Measurements from ENCODE around the gene ATG16L2. TPM values are rescaled to one million over a fixed set of nuclear protein-coding genes. Genes with fewer than 3 reads are reported as not detected.
"Not testable (repeated sequence)": the region's sequence is repeated elsewhere in the genome, so short reads cannot be mapped to it uniquely, and the experiment has no call there.

The ATG16L2 gene
- total RNA-seq, 4 donors from 2014 or later: 21.7 to 46.5 (median 26.4) TPM

DNA sequence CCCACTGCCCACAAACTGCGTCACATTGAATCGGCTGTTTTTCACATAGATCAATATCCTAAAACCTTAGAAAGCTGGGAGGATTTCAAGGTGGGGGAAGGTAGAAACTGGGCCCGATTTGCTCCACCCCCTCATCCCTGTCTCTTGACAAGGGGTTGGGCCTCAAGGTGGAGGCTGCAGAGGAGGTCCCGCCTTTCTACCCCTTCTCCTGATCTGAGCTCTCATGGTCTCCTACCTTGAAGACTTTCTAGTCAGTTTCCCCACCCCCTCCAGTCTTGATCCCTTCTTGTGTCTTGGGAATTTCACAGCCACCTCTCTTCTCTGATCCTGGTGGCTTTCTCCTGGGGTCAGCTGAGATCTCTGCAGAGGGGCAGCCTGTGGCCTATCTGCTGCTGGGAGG is 15.8 kb upstream of the ATG16L2 start:
- intact Hi-C loops (cut with DNase I): no loop called here
- WGBS, 2 donors: 69 to 81% methylated on average over 2 to 3 of the region's 4 CpGs
- no peak overlapping the region for H3K4me3 ChIP-seq

DNA sequence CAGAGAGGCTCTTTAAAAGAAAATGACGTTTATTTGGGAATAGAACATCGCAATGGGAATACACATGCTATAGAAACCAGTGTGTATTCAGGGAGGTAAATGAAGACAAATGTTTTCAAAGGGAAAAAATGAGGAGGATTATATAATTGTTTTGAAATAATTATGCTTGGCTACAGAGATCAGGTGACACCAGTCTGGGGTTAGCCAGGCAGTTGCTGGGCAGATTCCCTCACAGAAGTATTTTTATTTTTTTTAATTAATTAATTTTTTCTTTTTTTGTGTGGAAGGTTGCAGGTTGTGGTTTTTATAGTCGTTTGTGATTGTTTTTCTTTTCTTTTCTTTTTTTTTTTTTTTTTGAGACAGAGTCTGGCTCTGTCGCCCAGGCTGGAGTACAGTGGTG is 14.8 kb upstream of the ATG16L2 start:
- peaks cover 4 to 5% (median 4%) of the 10 kb centered on the region in 3 donors for H3K4me1 ChIP-seq
- no peaks in the 10 kb centered on the region for H3K9me3 ChIP-seq
- no peak overlapping the region for H3K27ac ChIP-seq
- DNase-seq: no peak
- no peaks in the 10 kb centered on the region for H3K36me3 ChIP-seq
- no peak for TF ChIP-seq CTCF (IDR thresholded peaks at IDR 0.05)
- TF ChIP-seq POLR2A (IDR thresholded peaks at IDR 0.05): no peak
- intact Hi-C loops (cut with DNase I): no loop called here
- WGBS, 2 donors: 38 to 58% methylated on average over 3 to 4 of the region's 4 CpGs
- no peaks in the 10 kb centered on the region for H3K27me3 ChIP-seq
- no peak overlapping the region for H3K4me3 ChIP-seq

More for the DNA sequence above, 15.8 kb upstream of the ATG16L2 start:
- Histone ChIP-seq H3K9me3 (no peaks in the 10 kb centered on the region), H3K27ac (no peak overlapping the region), H3K27me3 (no peaks in the 10 kb centered on the region), H3K36me3 (no peaks in the 10 kb centered on the region), H3K4me1 (peaks cover 9 to 10% (median 10%) of the 10 kb centered on the region in 3 donors)
- TF ChIP-seq CTCF (IDR thresholded peaks at IDR 0.05): no peak
- no peak for DNase-seq

- Histone ChIP-seq H3K9me3 (no peaks in the 10 kb centered on the region), H3K4me3 (no peak overlapping the region), H3K27me3 (no peaks in the 10 kb centered on the region), H3K27ac (no peak overlapping the region), H3K4me1 (peaks cover 0 to 11% (median 0%) of the 10 kb centered on the region in 3 donors), H3K36me3 (no peaks in the 10 kb centered on the region)
- intact Hi-C loops (cut with DNase I): no loop called here
- no peak for DNase-seq
- WGBS, 2 donors: 72 to 93% methylated on average over 6 of the region's 6 CpGs
- no peak for TF ChIP-seq POLR2A (IDR thresholded peaks at IDR 0.05)
- no peak for TF ChIP-seq CTCF (IDR thresholded peaks at IDR 0.05)
Observed at GRCh38 chr11:72802822-72803221, 11.4 kb upstream of the ATG16L2 start.

DNA sequence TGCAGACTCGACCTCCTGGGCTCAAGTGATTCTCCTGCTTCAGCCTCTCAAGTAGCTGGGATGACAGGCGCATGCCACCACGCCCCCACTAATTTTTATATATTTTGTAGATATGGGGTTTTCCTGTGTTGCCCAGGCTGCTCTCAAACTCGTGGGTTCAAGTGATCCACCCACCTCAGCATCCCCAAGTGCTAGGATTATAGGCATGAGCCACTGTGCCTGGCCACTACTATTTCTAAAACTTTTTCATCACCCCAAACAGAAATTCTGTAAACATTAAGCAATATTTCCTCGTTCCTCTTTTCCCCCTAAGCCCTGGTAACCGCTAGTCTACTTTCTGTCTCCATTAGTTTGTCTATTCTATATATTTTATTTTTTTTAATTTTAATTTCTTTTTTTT is 9.0 kb upstream of the ATG16L2 start:
- H3K36me3 ChIP-seq: peaks cover 0 to 17% (median 0%) of the 10 kb centered on the region in 3 donors
- TF ChIP-seq CTCF (IDR thresholded peaks at IDR 0.05): no peak
- no peak for TF ChIP-seq POLR2A (IDR thresholded peaks at IDR 0.05)
- intact Hi-C loops (cut with DNase I): no loop called here
- peaks cover 0 to 11% (median 0%) of the 10 kb centered on the region in 3 donors for H3K4me1 ChIP-seq
- DNase-seq: no peak
- no peak overlapping the region for H3K4me3 ChIP-seq
- H3K27me3 ChIP-seq: no peaks in the 10 kb centered on the region
- no peaks in the 10 kb centered on the region for H3K9me3 ChIP-seq
- 66 to 72% methylated on average over 6 of the region's 6 CpGs for WGBS, 2 donors
- no peak overlapping the region for H3K27ac ChIP-seq

DNA sequence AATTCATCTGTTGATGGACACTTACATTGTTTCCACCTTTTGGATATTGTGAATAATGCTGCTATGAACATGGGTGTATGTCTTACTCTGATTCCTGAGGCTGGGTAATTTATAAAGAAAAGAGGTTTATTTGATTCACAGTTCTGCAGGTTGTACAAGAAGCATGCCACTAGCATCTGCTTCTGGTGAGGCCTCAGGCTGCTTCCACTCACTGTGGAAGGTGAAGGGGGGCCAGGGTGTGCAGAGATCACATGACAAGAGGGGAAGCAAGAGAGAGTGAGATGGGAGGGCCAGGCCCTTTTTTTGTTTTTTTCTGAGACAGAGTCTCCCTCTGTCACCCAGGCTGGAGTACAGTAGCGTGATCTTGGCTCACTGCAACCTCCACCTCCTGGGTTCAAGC is 7.8 kb upstream of the ATG16L2 start:
- Histone ChIP-seq H3K36me3 (peaks cover 0 to 25% (median 0%) of the 10 kb centered on the region in 3 donors), H3K27ac (peak overlapping the region in 2 of 4 donors; percentile 25), H3K4me1 (peaks cover 0 to 19% (median 0%) of the 10 kb centered on the region in 3 donors)
- intact Hi-C loops (cut with DNase I); DNase-seq; H3K9me3 ChIP-seq; H3K27me3 ChIP-seq; H3K4me3 ChIP-seq: not testable (repeated sequence)
- WGBS, 2 donors: 94 to 100% methylated on average over 1 of the region's 1 CpG

Data from esophagus squamous epithelium (tissue), 5 donors.